Stimulated activated CD4-positive, alpha-beta T cell treated with anti-CD3 and anti-CD28 coated beads, Interleukin-1b, Interleukin-23, amount 100 ng/mL, for 1 hour (primary cell): Measurements from ENCODE around the gene INPP4B.

ENCODE experiments used
- DNase-seq, 2 donors: peaks; one replicate each; pipeline ENCODE4 v3.0.0-alpha.2; 2020; ENCODE audit warnings: low read depth in 2 of 2

Gene INPP4B

DNA sequence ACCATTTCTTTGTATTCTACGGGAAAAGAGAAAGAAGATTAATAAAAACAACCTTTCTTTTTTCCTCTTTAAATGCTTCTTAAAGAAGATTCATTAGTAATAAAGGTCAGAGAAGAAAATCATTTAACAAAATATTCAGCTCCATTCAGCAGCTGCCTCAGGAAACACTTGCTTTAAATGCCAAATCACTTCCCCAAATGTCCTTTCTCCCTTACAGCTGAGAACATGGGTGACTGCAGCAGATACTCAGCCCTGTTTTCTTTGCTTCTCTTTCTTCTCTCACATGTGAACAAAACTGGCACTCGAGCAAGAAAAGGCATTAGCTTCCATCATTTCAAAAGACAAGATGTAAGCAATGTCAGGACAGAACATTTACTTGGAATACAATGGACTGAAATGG lies 120.2 kb downstream of the INPP4B start:
- DNase-seq = no peak

DNA sequence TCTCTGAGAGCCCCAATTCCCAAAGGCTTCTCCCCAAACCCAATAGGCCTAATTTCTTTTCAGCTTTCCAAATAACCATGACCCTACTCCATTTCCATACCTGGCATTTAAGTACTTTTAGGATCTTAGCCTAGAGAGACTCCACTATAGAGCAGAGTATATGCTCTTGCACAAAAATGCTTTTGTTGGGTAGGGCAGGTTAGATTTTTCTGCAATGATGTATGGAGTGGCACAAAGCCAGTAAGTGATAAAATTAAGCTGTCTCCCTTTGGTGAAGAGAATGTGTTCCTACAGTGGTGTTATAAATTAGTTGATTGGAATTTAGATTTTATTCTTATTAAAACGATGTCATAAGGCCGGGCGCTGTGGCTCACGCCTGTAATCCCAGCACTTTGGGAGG lies 124.9 kb downstream of the INPP4B start:
- no peak for DNase-seq

DNA sequence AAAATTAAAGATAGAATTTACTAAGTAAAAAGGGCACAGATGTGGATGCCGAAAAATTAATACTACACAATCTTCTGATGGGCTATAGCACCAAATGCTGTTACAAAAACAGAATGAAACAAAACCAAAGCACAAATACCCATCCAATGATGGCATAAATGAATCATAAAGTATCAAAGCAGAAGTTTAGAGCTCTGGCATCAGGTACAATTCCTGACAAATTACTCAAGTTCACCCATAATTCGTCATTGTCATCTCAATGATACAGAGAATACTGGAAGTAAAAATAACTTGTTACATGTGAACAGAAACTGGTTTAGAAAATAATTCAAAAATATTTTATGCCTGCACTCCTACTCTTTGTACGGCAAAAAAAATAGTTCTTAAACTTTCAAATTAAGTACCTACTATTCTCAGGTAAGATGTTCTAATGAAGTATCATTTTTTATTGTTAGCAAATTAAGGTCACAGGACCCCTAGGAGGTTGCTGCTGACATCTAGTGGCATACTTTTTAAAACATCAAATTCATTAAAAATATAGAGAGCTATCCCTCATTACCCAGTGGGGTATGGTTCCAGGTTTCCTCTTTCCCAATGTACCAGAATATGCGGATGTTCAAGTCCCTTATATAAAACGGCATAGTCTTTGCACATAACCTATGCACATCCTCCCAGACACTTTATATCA lies 126.1 kb downstream of the INPP4B start:
- DNase-seq = no peak

DNA sequence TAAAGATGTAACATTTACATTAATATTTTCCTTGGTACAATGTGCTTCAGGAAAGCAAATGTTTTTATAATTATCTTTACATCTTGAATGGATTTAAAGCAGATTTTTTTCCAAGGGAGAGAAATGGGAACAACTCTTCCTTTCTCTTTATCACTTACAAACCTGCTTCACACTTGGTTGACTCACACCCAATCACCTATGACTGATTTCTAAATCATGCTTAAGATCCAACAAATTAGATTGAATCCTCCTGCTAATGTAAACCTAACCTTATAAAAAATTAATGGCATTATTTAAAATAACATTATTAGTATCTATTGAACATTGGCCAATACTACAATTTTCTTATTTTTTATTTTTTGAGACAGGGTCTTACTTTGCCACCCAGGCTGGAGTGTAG lies 127.1 kb downstream of the INPP4B start:
- DNase-seq = no peak

DNA sequence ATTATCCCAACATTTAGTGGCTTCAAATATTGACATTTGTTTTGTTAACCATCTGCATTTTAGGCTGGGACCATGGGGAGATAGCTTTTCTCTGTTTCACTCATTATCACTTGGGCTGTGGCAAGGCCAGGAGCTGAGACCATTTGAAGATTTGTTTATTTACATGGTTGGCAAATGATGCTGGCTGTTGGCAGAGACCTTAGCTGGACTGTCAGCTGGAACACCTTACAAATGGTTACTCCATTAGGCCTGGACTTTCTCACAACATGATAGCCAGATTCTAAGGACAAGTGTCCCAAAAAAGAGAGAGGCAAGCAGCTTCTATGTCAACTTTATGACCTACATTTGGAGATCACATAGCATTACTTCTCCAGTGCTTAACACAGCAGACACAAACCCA lies 130.4 kb downstream of the INPP4B start:
- DNase-seq = no peak

DNA sequence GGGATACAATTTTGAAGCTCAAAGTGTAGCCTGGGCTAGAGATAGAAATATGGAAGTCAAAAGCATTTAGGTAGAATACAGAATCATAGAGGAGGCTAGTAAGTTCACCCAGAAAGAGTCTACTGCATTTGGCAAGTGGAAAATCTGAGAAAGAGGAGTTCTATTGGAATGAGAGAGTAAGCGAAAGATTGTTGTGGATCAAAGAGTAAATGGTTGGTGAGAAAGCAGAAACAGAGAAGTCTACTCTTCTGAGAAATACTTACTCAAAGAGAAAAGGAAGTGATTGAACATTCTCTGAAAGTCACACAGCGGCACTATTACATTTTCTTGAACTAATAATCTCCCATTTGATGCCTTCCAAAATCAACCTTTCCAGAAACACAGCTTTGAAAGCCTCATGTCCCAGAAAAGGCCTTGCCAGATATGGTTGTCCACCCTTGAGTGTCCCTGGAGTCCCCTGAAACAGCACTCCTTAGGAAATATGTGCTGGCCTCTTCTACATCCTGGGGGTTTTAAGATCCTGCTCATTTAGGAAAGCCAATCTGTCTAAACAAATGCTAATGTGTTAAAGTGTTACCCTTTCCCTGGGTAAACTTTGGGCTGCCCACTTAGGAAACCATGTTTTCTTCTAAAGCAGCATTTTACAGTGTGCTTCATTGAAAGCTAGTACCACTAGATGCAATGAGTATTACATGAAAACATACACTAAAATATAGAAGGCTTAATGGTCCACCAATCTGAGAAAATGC lies 132.6 kb downstream of the INPP4B start:
- DNase-seq = no peak

DNA sequence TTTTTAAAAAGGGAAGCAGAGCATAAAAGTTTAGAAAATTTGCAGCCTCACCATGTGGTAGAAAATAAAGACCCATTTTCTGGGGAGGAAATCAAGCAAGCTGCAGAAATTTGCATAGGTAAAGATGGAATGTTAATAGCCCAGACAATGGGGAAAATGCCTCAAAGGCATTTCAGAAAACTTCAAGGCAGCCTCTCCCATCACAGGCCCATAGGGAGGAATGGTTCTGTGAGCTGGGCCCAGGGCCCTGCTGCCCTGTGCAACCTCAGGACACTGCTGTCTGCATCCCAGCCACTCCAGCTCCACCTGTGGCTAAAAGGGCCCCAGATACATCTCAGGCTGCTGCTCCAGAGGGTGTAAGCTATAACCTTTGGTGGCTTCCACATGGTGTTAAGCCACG lies 137.9 kb downstream of the INPP4B start:
- no peak for DNase-seq

DNA sequence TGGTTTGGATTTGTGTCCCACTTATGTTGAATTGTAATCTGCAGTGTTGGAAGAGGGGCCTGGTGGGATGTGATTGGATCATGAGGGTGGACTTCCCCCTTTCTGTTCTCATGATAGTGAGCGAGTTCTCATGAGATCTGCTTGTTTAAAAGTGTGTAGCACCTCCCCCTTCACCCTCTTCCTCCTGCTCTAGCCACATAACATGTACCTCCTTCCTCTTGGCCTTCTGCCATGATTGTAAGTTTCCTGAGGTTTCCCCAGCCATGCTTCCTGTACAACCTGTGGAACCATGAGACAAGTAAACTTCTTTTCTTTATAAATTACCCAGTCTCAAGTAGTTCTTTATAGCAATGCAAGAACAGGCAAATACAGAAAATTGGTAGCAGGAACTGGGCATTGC lies 138.7 kb downstream of the INPP4B start:
- DNase-seq = no peak

DNA sequence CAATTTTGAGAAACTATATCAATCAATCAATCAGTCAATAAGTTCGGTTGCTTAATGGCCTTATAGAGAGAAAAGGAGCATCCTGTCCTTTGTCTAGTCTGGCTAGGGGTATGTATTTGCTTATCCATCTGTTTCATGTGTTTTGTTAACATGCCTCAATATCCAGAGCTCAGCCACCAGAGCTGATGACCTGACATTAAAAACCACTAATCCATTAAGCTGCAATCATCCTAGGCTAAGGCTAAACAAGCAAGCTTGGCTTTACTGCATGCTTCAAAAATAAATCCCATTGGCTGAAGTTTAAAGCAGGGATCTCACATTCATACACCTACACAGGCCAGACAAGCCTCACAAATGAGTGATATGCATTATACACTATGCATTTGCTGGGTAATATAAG lies 139.7 kb downstream of the INPP4B start:
- no peak for DNase-seq

DNA sequence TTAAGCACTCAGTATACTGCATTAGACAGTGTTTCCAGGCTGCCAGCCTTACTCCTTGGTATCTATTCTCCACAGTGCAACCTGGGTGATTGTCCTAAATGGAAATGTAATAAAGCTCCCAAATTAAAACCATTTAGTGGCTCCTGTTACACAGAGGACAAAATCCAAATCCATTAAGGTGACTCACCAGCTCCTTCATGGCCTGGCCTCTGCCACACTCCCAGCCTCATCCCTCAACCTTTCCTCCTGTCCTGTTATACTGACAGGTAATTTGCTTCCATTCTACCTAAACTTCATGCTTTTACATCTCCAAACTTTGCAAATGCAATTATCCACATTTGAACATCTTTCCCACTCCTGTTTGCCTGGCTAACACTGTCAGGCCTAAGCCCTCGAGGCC lies 140.3 kb downstream of the INPP4B start:
- DNase-seq = no peak

DNA sequence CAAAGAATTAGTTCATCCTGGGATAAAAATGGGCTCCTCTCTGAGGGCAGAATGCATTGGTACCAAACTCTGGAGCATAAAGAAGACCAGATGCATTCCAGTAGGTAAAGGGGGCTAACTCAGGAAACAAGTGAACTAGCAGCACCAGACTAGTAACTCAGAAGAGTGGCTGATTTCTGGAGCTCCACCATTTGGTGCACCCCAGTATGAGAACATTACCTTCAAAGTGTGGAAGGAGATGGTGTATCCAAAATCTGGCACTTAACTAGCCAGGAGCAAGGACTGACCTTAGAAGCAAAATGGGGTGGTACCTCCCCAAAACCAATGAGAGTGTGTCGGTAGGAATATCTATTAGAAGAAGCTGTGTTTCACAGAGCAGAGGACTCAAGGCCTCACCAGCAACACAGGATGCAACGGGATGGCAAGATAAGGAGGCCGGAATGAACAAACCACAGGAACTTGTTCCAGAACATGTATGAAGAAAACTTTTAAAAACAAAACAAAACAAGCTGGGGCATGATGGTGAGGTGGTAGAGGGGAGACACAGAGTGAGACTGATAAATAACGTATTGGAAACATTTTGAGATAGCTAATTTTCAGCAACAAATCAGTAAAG lies 142.3 kb downstream of the INPP4B start:
- DNase-seq = peak in 1 of 2 donors; percentile 3

DNA sequence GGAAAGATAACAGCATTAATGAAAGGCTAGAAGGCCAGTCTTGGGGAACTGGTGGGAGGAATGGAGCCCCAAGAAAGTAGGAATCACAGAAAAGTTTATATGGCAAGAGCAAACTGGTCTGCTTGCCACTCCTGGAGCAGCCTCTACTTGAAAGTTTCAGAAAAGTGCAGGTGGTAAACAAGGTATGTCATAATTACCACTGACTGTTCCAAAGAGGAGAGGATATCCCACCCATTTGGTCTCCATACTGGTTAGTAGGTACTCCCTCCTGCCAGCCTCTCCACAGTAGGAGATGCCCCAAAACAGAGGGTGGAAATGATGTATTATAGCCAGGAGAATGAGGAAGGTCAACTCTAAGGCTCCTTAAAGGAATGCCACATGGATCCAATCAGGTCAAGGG lies 145.1 kb downstream of the INPP4B start:
- DNase-seq = no peak

DNA sequence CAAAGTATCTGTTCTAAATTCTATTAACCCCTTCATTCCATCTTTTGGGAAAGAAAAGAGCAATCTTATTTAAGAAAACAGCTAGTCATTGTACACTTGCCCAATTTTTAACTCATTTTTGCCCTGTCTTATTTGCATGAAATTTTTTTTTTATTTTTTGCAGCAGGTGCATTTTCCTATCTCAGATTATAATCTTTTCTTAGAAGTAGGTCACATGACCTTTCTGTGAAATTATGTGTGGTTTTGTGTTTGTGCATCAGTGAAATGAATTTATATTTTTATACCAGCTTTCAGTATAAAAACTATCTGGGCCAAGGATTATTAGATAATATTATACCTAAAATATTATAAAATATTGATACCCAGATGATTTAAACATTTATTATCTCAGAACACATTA lies 145.6 kb downstream of the INPP4B start:
- no peak for DNase-seq

DNA sequence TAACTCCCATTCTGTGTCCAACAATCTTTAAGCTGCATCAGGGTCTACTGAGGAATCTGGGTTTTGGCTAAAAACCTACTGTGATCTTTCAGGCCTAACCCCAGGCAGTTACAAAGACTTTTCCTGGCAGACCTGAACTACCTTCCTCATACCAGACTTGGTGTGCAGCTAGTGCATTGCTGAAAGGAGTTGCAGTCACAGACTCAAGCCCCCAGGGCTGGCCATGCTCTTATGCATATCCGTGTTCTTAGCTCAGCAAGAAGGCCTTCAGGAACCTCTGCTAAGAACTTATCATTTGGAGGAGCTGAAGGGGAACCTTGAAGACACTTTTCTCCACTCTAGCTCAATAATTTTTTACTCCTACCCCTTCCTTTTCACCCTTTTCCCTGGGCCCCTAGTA lies 147.5 kb downstream of the INPP4B start:
- DNase-seq = no peak

DNA sequence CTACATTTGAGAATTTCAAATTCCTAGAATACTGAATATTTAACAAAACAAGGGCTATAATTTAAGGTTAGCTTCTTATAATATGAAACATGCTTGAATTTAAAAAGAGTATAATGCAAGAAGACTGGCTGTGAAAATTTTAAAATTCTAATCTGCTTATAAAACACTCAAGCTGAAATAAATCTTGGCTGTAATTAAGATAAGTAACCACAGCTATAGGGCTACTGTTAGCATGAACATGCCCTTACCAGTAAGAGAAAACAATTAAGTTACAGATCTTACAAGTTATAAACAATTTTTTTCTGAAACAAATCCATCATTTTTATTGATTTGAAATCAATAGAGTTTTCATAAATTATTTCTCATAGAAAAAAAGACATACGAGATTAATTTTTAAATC lies 148.2 kb downstream of the INPP4B start:
- DNase-seq = no peak

DNA sequence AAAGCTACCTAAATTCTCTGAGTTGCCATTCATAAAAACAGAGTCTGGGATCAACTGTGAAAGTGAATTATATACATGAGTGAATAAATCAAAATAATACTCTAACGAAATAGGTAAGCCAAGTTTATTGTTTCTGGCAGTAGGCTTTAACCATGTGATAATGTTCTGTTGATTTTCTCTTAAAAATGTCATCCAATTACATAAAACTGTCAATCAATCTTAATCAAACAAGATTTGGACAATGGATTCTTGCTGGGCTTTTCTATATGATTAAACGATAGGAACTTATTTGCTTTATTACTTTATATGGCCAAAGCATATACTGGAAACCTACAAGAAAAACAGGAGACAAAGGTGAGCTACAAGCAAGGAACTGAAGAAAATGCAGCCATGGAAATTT lies 148.8 kb downstream of the INPP4B start:
- no peak for DNase-seq

DNA sequence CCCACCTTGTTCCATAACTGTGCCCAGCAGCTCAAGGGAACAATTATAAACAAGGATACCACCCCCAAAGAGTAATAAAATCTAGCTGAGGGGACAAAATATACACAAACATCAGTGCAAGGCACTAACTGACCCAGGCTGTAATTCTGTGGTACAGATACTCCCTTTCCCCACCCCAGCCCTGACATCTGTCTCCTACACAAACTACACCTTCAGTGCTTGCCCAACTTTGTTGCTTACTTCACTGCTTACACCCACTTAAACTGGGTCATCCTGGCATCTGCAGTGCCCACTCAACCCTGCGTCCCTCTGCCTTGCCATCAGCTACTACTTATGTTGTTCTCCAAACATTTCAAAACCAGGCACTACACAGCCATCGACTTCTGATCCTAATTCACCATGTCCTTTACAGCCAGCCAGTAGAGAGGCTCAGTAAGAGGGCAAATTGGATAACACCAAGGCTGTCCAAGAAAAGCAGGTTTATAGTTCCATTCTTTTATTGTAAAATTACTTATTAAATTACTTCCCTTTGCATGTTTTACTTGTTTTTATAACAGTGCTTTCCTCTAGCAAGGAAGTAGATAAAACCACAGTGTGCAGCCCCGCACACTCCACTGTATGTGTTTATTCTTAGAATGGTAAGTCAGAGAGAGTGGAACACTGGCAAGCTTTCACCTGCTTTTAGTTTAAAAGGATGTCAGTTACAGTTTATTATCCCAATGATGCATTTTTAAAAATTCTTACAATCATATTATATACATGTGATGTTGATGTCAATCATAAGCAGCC lies 149.6 kb downstream of the INPP4B start:
- DNase-seq = no peak

DNA sequence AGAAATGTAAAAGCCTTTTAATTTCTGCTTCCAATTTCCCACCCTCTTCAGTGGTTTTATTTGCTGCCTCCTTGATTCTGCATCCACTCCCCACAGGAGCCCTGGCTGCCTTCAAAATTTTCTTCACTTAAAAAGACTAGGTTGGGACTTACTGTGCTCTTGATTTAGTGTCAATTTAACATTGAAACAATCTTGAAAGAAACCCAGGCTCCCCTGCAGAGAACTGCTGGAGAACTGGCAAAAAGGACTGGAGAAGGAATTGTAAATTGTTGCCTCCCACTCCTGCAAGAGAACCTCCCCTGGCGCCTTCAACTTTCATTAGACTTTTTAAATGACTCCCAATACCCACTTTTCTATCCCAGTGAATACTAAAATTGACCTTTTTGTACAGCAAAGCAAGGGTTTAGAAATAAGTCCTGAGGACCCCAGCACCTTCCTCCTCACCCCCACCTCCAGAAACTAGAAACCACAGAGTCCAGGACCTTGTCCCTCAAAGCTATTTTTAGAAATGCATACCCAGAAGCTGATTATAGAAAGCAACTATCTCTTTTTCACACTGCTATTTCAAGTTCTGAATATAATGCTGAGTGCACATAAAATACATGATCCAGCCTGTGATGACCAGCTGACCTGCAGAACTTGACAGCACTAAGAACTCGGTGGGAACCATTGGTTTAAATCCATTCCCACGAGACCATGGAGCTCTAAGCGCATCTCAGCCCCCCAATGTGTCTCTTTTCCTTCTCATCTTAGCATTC lies 155.5 kb downstream of the INPP4B start:
- DNase-seq = no peak

DNA sequence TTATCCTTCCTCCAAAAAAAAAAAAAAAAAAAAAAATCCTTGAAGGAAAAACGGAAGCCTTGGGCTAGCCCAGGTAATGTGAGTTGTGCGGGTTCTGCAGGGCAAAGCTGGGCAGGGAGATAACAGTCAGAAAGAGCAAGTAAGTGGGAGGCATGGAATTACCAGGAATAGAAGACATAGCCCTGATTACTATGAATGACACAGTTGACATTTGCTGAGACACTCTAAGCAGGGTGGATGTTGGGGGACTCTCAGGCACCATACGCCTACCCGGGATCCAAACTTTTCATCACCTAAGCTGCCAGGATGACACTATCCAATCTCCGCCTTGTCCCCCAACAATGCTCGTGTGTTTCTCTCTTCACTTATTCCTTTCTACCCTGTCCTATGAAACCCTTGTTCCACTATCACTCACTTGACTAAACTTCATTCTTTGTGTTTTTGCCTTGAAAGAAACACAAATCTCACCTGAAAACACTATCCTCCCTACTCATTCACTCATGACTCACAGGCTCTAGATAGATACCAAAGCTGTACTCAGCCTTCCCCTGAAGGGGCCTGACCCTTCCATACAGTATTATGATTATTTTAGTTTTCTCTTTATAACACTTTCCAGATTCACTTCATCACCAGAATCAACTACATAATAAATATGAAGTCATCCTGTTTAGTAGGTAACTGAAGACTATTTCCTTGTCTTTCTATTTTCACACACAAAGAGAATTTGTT lies 158.4 kb downstream of the INPP4B start:
- DNase-seq = no peak

DNA sequence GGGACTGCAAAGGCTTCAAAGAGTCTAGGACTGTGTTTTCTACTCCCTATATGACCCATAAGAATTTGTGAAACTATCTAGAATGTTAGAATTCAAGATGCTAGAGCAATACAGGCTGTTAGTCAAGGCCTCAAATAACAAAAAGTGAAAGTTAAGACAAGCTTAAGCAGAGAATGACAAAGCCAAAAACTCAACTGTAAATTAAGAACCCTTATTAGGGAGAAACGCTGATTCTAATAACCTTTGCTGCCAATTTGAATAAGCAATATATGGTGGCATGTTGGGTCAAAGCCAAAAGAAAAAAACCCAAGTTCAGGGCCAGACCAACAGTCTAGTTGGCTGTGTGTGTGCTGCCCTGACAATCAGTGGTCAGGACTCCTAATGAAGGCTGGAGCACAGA lies 160.0 kb downstream of the INPP4B start:
- no peak for DNase-seq

DNA sequence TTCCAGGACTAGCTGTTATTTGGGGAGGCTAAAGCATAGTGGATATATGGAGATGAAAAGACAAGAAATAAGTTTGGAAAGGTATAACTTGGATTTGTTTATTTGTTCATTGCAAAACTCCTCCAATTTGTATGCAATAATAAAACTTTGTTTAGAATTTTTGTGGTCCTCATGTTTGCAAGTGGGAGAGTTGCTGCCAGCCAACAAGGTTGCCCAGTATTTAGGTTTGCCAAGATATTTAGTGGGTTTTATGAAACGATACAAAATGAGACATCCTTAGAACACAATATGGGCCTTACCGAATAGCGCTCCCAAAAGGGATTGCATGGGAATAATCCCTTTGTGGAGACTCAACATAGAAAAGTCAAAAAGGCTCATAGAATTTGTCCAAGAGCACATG lies 162.1 kb downstream of the INPP4B start:
- DNase-seq = no peak
